SK-N-SH (cell line): ENCODE results near the gene GMPPA.

Experiments
- CTCF ChIP-seq: fragments of 200-600 bp; sonication (generic); IDR thresholded peaks from 2 replicates; pipeline ENCODE4 v1.6.1; 2017; ENCODE audit warnings: antibody characterized with exemption, mild to moderate bottlenecking, moderate library complexity
- IRF3 ChIP-seq: fragments of 150-350 bp; IDR thresholded peaks from 2 replicates; pipeline ENCODE4 v1.6.1; 2016; ENCODE audit warnings: mild to moderate bottlenecking, low read depth, low read length
- NRF1 ChIP-seq: IDR thresholded peaks from 2 replicates; pipeline ENCODE4 v1.6.1; 2012; ENCODE audit warnings: low read depth, mild to moderate bottlenecking, low read length
- POLR2AphosphoS5 ChIP-seq: IDR thresholded peaks from 2 replicates; pipeline ENCODE4 v1.6.1; 2012; ENCODE audit warnings: low read depth, low read length
- TCF12 ChIP-seq: IDR thresholded peaks from 2 replicates; pipeline ENCODE4 v1.4.0; 2012
- ZBTB33 ChIP-seq: IDR thresholded peaks from 2 replicates; pipeline ENCODE4 v1.4.0; 2012; ENCODE audit warnings: low read depth, borderline replicate concordance

GRCh38 chr2:219538956-219539788 lies 40.5 kb downstream of the GMPPA start:
- no peak for TF ChIP-seq CTCF
- no peak for TF ChIP-seq TCF12
- no peak for TF ChIP-seq ZBTB33
- no peak for TF ChIP-seq NRF1
- no peak for TF ChIP-seq IRF3
- TF ChIP-seq POLR2AphosphoS5 = no peak
